Adipocyte (in vitro differentiated cells): ENCODE measurements around the gene LIN28A.

Experiments used
- DNase-seq: peaks from one replicate; pipeline ENCODE4 v3.0.0-alpha.2; 2015; ENCODE audit warnings: low read depth
- H3K27me3 ChIP-seq: replicated peaks from 2 replicates; pipeline ENCODE4 v1.7.0; 2013; ENCODE audit warnings: mild to moderate bottlenecking, low read length, moderate library complexity; ENCODE audit not compliant: control insufficient read depth, insufficient read depth
- H3K36me3 ChIP-seq: 2 replicates; pipeline ENCODE4 v1.7.0; 2013; ENCODE audit warnings: low read length, mild to moderate bottlenecking, moderate library complexity; ENCODE audit not compliant: control insufficient read depth, insufficient read depth, severe bottlenecking
- H3K4me1 ChIP-seq: 2 replicates; pipeline ENCODE4 v1.7.0; 2013; ENCODE audit warnings: mild to moderate bottlenecking, low read length, moderate library complexity; ENCODE audit not compliant: control insufficient read depth, insufficient read depth
- H3K4me3 ChIP-seq: 2 replicates; pipeline ENCODE4 v1.7.0; 2013; ENCODE audit warnings: mild to moderate bottlenecking, low read length, moderate library complexity
- H3K9ac ChIP-seq: 2 replicates; pipeline ENCODE4 v1.7.0; 2013; ENCODE audit warnings: mild to moderate bottlenecking, low read length, moderate library complexity
- H3K9me3 ChIP-seq: 2 replicates; pipeline ENCODE4 v1.7.0; 2013; ENCODE audit warnings: mild to moderate bottlenecking, low read length, moderate library complexity; ENCODE audit not compliant: control insufficient read depth

The LIN28A gene

GRCh38 chr1:26388791-26389445 lies 21.7 kb upstream of the LIN28A start:
- DNase-seq: no peak
- H3K4me3 ChIP-seq: no peak overlapping the region

DNA sequence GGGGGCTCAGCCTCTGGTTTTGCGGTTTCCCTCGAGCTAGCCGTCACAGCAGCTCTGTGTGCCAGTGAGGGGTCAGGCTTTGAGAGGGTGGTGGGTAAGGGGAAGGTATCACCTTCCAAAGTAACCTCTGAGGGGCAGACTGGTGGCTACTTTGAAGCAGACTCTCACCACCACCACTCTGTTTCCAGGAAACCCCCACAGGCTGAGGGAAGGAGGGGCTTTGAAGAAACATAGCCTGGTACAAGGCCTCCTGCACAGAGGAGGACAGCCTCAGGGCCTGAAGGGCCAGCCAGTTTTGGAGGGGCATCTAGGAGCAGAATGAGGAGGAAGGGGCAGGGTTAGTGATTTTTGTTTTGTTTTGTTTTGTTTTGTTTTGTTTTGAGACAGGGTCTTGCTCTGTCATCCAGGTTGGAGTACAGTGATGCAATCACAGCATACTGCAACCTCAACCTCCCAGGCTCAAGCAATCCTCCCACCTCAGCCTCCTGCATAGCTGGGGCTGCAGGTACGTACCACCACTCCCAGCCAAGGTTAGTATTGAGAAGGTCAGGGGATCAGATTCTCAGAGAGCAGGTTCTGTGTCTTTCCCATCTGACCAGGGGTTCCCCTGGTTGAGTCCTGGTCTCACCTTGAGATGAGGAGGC lies 20.9 kb upstream of the LIN28A start:
- DNase-seq: no peak
- Histone ChIP-seq H3K36me3 (no peaks in the 10 kb centered on the region), H3K9ac (no peak overlapping the region), H3K4me3 (no peak overlapping the region), H3K9me3 (no peaks in the 10 kb centered on the region), H3K4me1 (peaks cover 12% of the 10 kb centered on the region), H3K27me3 (no peaks in the 10 kb centered on the region)

More at GRCh38 chr1:26388791-26389445, 21.7 kb upstream of the LIN28A start:
- Histone ChIP-seq H3K9me3 (no peaks in the 10 kb centered on the region), H3K9ac (no peak overlapping the region), H3K27me3 (no peaks in the 10 kb centered on the region), H3K4me1 (peaks cover 12% of the 10 kb centered on the region), H3K36me3 (no peaks in the 10 kb centered on the region)

GRCh38 chr1:26391450-26391849 lies 19.2 kb upstream of the LIN28A start:
- Histone ChIP-seq H3K4me1 (peaks cover 5% of the 10 kb centered on the region), H3K9me3 (no peaks in the 10 kb centered on the region), H3K4me3 (no peak overlapping the region), H3K27me3 (no peaks in the 10 kb centered on the region), H3K36me3 (no peaks in the 10 kb centered on the region), H3K9ac (no peak overlapping the region)
- DNase-seq: peak; percentile 56

DNA sequence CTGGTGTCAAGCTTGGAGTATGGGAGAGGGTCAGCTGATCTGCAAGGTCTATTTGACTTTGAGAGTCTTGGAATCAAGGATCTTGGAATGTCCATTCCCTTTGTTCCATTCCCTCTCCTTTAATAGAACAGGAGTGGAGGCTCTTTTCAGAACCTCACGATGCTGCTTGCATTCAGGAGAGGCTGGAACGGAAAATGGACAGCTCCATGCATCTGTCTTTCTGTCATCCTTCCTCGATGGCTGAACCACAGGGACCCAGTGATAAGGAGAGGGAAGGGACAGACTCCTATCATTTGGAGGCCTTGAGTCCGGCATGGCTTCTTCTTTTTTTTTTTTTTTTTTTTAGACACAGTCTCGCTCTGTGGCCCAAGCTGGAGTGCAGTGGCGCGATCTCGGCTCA lies 14.9 kb upstream of the LIN28A start:
- H3K9me3 ChIP-seq: no peaks in the 10 kb centered on the region
- H3K4me1 ChIP-seq: no peaks in the 10 kb centered on the region
- no peak for DNase-seq
- H3K9ac ChIP-seq: no peak overlapping the region
- H3K27me3 ChIP-seq: no peaks in the 10 kb centered on the region
- no peak overlapping the region for H3K4me3 ChIP-seq
- H3K36me3 ChIP-seq: no peaks in the 10 kb centered on the region

DNA sequence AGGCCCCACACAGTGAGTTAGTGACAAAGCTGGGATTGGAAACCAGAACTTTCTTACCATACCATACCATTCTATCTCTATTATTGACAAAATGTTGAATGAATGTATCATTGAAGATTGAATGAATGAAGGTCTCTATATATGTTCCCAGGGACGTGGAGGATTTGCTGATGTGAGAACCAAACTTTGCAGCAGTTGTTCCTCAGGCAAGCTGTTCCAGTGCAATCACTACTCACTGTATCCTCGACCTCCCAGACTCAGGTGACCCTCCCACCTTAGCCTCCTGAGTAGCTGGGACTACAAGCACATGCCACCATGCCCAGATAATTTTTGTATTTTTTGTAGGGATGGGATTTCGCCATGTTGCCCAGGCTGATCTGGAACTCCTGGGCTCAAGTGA lies 11.6 kb upstream of the LIN28A start:
- Histone ChIP-seq H3K4me1 (no peaks in the 10 kb centered on the region), H3K36me3 (no peaks in the 10 kb centered on the region), H3K4me3 (no peak overlapping the region), H3K27me3 (peaks cover 19% of the 10 kb centered on the region), H3K9me3 (no peaks in the 10 kb centered on the region), H3K9ac (no peak overlapping the region)
- no peak for DNase-seq

DNA sequence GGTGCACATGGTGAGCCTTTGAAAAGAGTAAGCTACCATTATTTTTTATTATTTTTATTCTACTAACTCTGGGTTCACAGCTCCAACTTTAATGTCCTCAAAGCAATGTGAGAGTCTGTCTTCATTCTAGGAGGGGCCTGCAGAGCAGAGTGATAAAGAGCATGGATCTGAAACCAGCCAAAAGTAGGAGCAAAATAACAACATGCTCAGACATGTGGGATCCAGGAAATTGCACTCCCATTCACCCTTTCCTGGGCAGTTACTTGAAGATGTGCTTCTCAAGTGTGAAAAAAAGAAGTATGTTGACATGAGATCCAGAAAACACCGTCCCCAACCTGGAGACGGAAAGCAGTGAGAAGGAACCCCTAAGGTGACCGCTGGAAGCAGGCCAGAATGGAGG lies 8.7 kb upstream of the LIN28A start:
- no peaks in the 10 kb centered on the region for H3K9me3 ChIP-seq
- H3K4me3 ChIP-seq: no peak overlapping the region
- no peaks in the 10 kb centered on the region for H3K4me1 ChIP-seq
- peaks cover 26% of the 10 kb centered on the region for H3K27me3 ChIP-seq
- H3K9ac ChIP-seq: no peak overlapping the region
- no peaks in the 10 kb centered on the region for H3K36me3 ChIP-seq
- no peak for DNase-seq

DNA sequence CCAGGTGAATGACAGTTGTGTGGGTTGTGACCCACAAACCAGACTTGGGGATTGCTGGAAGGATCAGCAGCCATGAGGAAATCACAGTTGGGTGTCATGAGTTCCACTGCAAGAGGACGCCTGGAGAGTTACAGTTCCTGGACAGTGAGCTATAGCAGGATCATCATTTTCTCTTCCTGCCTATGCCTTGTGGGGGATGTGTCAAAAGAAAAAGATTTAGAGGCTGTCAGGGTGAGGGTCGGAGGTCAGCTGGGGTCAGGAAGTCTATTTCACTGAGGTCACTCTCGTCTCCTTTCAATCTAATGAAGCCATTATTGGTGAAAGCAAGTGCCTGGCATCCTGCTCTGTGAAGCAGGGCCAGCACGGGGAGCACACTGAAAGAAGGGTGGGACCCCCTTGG lies 7.0 kb upstream of the LIN28A start:
- no peak overlapping the region for H3K9ac ChIP-seq
- peaks cover 26% of the 10 kb centered on the region for H3K27me3 ChIP-seq
- H3K9me3 ChIP-seq: no peaks in the 10 kb centered on the region
- no peak for DNase-seq
- no peak overlapping the region for H3K4me3 ChIP-seq
- H3K36me3 ChIP-seq: no peaks in the 10 kb centered on the region
- no peaks in the 10 kb centered on the region for H3K4me1 ChIP-seq

DNA sequence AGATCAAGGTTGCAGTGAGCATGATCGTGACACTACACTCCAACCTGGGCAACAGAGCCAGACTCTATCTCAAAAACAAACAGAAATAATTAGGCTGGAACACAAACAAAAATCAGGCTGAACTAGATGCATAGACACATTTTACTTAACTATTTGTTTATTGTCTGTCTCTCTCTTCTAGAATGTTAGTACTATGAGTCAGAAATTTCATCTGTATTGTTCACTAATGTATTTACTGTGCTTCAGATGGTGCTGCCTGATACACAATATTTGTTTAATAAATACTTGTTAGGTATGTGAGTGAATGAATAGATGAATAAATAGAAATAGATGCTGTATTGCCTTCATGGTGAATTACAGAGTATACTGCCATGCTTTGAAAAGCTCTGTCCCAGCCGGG lies 6.0 kb upstream of the LIN28A start:
- peak; percentile 14 for DNase-seq
- Histone ChIP-seq H3K4me1 (no peaks in the 10 kb centered on the region), H3K27me3 (peaks cover 34% of the 10 kb centered on the region), H3K9me3 (no peaks in the 10 kb centered on the region), H3K4me3 (no peak overlapping the region), H3K9ac (no peak overlapping the region), H3K36me3 (no peaks in the 10 kb centered on the region)

DNA sequence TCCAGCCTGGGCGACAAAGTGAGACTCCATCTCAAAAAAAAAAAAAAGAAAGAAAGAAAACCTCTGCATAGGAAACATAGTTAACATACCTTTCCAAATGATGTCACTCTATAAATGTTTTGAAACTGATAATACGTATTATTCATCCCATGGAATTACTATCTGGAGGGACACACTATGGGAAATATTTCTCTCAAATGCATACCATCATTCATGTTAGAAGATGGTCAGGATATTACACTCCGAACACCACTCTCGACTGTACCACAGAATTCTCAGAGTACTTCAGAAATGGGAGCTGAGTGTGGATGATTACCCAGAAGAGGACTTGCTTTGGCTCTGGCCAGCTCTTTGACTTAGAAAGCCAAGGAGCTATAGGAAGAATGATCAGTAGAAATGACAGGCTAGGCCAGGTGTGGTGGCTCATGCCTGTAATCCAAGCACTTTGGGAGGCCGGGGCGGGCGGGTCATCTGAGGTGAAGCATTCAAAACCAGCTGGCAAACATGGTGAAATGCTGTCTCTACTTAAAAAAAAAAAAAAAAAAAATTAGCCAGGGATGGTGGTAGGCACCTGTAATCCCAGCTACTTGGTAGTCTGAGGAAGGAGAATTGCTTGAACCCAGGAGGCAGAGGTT lies 5.2 kb upstream of the LIN28A start:
- Histone ChIP-seq H3K9me3 (no peaks in the 10 kb centered on the region), H3K9ac (no peak overlapping the region), H3K4me3 (no peak overlapping the region), H3K36me3 (no peaks in the 10 kb centered on the region), H3K4me1 (no peaks in the 10 kb centered on the region), H3K27me3 (peaks cover 38% of the 10 kb centered on the region)
- peak; percentile 34 for DNase-seq

DNA sequence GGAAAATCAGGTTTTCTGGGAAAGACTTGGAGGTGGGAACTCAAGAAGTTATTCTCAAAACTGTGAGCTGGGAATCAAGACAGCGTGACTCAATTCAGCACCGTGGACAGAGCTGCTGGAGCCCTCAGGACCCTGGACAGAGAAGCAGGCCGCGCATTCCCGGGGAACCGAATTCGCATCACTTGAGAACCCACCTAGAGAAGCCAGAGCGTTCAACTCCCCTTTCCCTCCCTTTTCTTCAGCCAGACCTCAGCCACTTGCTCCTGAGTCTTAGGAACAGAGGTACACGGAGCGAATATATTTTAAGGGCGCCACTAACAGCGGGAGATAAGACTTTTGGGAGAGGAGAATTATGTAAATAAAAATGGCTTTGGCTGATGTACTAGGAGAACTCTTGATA lies 2.0 kb upstream of the LIN28A start:
- Histone ChIP-seq H3K36me3 (no peaks in the 10 kb centered on the region), H3K4me3 (no peak overlapping the region), H3K27me3 (peaks cover 53% of the 10 kb centered on the region), H3K9ac (no peak overlapping the region), H3K9me3 (no peaks in the 10 kb centered on the region), H3K4me1 (no peaks in the 10 kb centered on the region)
- peak; percentile 89 for DNase-seq

- DNase-seq: no peak
- Histone ChIP-seq H3K9ac (no peak overlapping the region), H3K4me1 (no peaks in the 10 kb centered on the region), H3K36me3 (no peaks in the 10 kb centered on the region), H3K27me3 (peaks cover 53% of the 10 kb centered on the region), H3K4me3 (no peak overlapping the region), H3K9me3 (no peaks in the 10 kb centered on the region)
These were observed 1.3 kb upstream of the LIN28A start for GRCh38 chr1:26409191-26409807.
